Panc1 (cell line): ENCODE data around the gene KMT2B. TPM values are rescaled to one million over a fixed set of nuclear protein-coding genes. Genes with fewer than 3 reads are reported as not detected.

Experiments used
- ATAC-seq: fragments of 200-7000 bp; cut with Tn5 transposase; 2 replicates; pipeline ENCODE4 v1.9.1; 2020; ENCODE audit warnings: mild to moderate bottlenecking, moderate library complexity
- BruUV-seq: library from RNA; stranded (reverse); fragments of 400-500 nt; replicated peaks from 2 replicates; lab custom pipeline; 2021; lab: Mats Ljungman, UMichigan
- CTCF ChIA-PET: fragments of 300-600 bp; sonication (Branson Sonifier 250); formaldehyde crosslinking; loops from one replicate; lab custom pipeline; 2022; ENCODE audit warnings: antibody characterized with exemption; lab: Charles Lee
- POLR2A ChIA-PET: fragments of 300-600 bp; sonication (Branson Sonifier 250); formaldehyde crosslinking; loops from one replicate; lab custom pipeline; 2022; ENCODE audit warnings: antibody characterized with exemption; lab: Charles Lee
- DNase-seq: peaks from one replicate; pipeline ENCODE4 v3.0.0-alpha.2; 2010; ENCODE audit warnings: low read depth, low spot score
- H3K27ac ChIP-seq: 2 replicates; pipeline ENCODE4 v1.5.1; 2011; ENCODE audit warnings: mild to moderate bottlenecking, low read length, inconsistent platforms
- H3K27me3 ChIP-seq: fragments of 200-500 bp; sonication (Bioruptor generic); 2 replicates; pipeline ENCODE4 v1.6.0; 2014; ENCODE audit warnings: low read length, inconsistent platforms; ENCODE audit not compliant: control insufficient read depth, insufficient read depth
- H3K36me3 ChIP-seq: fragments of 200-500 bp; sonication (Bioruptor generic); 2 replicates; pipeline ENCODE4 v1.5.1; 2014; ENCODE audit warnings: inconsistent platforms, mild to moderate bottlenecking, low read length, moderate library complexity; ENCODE audit not compliant: control insufficient read depth, insufficient read depth
- H3K4me1 ChIP-seq: 2 replicates; pipeline ENCODE4 v1.5.1; 2011; ENCODE audit warnings: inconsistent platforms, mild to moderate bottlenecking, low read length, moderate library complexity; ENCODE audit not compliant: control insufficient read depth, insufficient read depth
- H3K4me3 ChIP-seq, 2 experiments: 2 replicates each; pipeline ENCODE4 v1.5.1; 2011 to 2012; ENCODE audit warnings: low read depth in 2 of 2, low read length in 2 of 2, mild to moderate bottlenecking in 2 of 2, inconsistent platforms in 1 of 2, moderate library complexity in 1 of 2
- H3K9me3 ChIP-seq: fragments of 200-500 bp; sonication (Bioruptor generic); 2 replicates; pipeline ENCODE4 v1.5.1; 2014; ENCODE audit warnings: low read depth, mild to moderate bottlenecking, inconsistent platforms, low read length, moderate library complexity; ENCODE audit not compliant: control insufficient read depth, insufficient read depth
- CTCF ChIP-seq: fragments of 450-650 bp; IDR thresholded peaks from 2 replicates; pipeline ENCODE4 v1.5.1; 2017; ENCODE audit warnings: mild to moderate bottlenecking
- POLR2AphosphoS5 ChIP-seq: IDR thresholded peaks from 2 replicates; pipeline ENCODE4 v1.6.1; 2012; ENCODE audit warnings: mild to moderate bottlenecking, low read depth, low read length, moderate library complexity
- SIN3A ChIP-seq: IDR thresholded peaks from 2 replicates; pipeline ENCODE4 v1.6.1; 2012; ENCODE audit warnings: low read depth, mild to moderate bottlenecking, low read length, moderate library complexity, borderline replicate concordance; ENCODE audit not compliant: insufficient read depth
- TCF7L2 ChIP-seq: IDR thresholded peaks from 2 replicates; pipeline ENCODE4 v1.6.1; 2011; ENCODE audit warnings: mild to moderate bottlenecking, low read depth, low read length, inconsistent platforms
- in situ Hi-C: cut with HindIII; loops from 2 replicates; pipeline ENCODE4 v1.10.0; 2016; ENCODE audit warnings: low sequenced_read_pairs, low pct_unique_long_range_greater_than_20kb
- intact Hi-C: fragments of 100-400 bp; cut with micrococcal nuclease; formaldehyde crosslinking; loops from one replicate; pipeline ENCODE4 v1.10.0; 2022; ENCODE audit not compliant: unreplicated experiment
- total RNA-seq: library from RNA; stranded (reverse); gene quantifications from one replicate; pipeline ENCODE4 v1.2.1, GENCODE V29; 2021; ENCODE audit not compliant: unreplicated experiment
- TF ChIP-seq, protein P1 (sequence below), 2 experiments: IDR thresholded peaks; 2 replicates each; pipeline ENCODE4 v1.6.1; 2011 to 2012; ENCODE audit warnings: low read depth in 2 of 2, control low read depth in 1 of 2, low read length in 1 of 2, mild to moderate bottlenecking in 1 of 2, moderate library complexity in 1 of 2; ENCODE audit not compliant: insufficient read depth in 1 of 2

The KMT2B gene
- total RNA-seq, 1 experiment from 2014 or later = 68.8 TPM

GRCh38 chr19:35704218-35704617, 13.6 kb upstream of the KMT2B start, which contains the start of gene ZBTB32:
TSS of gene ZBTB32 (plus strand) at chr19:35704558. CDS start at chr19:35714627, 10,069 bp downstream.
- TF ChIP-seq CTCF (no peak), TCF7L2 (no peak), POLR2AphosphoS5 (no peak), SIN3A (no peak)
- TF ChIP-seq, protein P1, sequence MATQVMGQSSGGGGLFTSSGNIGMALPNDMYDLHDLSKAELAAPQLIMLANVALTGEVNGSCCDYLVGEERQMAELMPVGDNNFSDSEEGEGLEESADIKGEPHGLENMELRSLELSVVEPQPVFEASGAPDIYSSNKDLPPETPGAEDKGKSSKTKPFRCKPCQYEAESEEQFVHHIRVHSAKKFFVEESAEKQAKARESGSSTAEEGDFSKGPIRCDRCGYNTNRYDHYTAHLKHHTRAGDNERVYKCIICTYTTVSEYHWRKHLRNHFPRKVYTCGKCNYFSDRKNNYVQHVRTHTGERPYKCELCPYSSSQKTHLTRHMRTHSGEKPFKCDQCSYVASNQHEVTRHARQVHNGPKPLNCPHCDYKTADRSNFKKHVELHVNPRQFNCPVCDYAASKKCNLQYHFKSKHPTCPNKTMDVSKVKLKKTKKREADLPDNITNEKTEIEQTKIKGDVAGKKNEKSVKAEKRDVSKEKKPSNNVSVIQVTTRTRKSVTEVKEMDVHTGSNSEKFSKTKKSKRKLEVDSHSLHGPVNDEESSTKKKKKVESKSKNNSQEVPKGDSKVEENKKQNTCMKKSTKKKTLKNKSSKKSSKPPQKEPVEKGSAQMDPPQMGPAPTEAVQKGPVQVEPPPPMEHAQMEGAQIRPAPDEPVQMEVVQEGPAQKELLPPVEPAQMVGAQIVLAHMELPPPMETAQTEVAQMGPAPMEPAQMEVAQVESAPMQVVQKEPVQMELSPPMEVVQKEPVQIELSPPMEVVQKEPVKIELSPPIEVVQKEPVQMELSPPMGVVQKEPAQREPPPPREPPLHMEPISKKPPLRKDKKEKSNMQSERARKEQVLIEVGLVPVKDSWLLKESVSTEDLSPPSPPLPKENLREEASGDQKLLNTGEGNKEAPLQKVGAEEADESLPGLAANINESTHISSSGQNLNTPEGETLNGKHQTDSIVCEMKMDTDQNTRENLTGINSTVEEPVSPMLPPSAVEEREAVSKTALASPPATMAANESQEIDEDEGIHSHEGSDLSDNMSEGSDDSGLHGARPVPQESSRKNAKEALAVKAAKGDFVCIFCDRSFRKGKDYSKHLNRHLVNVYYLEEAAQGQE (IDR thresholded peaks at IDR 0.05; ENCODE audit: insufficient read depth in 1 of 2, low read depth in 2 of 2, low read length in 1 of 2) = peak; percentile 84 to 91
- in situ Hi-C loops = no loop called here
- Histone ChIP-seq H3K9me3 (no peaks in the 10 kb centered on the region), H3K4me3 (peak within 1 kb of the TSS in 1 of 2 experiments; percentile 80; a peak in 1 of 4 replicates), H3K36me3 (no peaks in the 10 kb centered on the region), H3K27me3 (no peaks in the 10 kb centered on the region), H3K27ac (no peak within 1 kb of the TSS), H3K4me1 (0 out of 2 replicates have a peak, but pooled peaks cover 5% of the 10 kb centered on the region)
- ChIA-PET CTCF (no interaction called here), POLR2A (no interaction called here)
- no TSS peak for BruUV-seq
- ATAC-seq (no peak), DNase-seq (no peak)
- intact Hi-C loops = no loop called here

- Histone ChIP-seq H3K4me1 (peaks cover 4% of the 10 kb centered on the region; the same call in 1 of the 2 replicates), H3K9me3 (no peaks in the 10 kb centered on the region), H3K27me3 (no peaks in the 10 kb centered on the region), H3K4me3 (no peak overlapping the region), H3K27ac (no peak overlapping the region), H3K36me3 (no peaks in the 10 kb centered on the region)
- in situ Hi-C loops (no loop called here), intact Hi-C loops (no loop called here)
- BruUV-seq = no TSS peak
- ChIA-PET POLR2A (interaction anchor here (0.7 kb wide), 1 partner anchor 109 kb away, joined by 6 read pairs; no protein-coding TSS in a partner anchor), CTCF (no interaction called here)
- DNase-seq (no peak), ATAC-seq (no peak)
- TF ChIP-seq CTCF = no peak
- no peak for TF ChIP-seq POLR2AphosphoS5
- TF ChIP-seq SIN3A = no peak
- TF ChIP-seq TCF7L2 = no peak
- TF ChIP-seq, protein P1 (IDR thresholded peaks at IDR 0.05; ENCODE audit: insufficient read depth in 1 of 2, low read depth in 2 of 2, low read length in 1 of 2) = no peak
Observed at GRCh38 chr19:35708391-35708790, 9.4 kb upstream of the KMT2B start.
